Caco-2 (cell line): Measurements from ENCODE around the gene WIPF3. TPM values are rescaled to one million over a fixed set of nuclear protein-coding genes. Genes with fewer than 3 reads are reported as not detected.
A peak's percentile ranks its signal among the peaks of the same experiment; 100 is the strongest.

ENCODE experiments used
- BruUV-seq: library from RNA; stranded (reverse); fragments of 400-500 nt; replicated peaks from 2 replicates; lab custom pipeline; 2021; lab: Mats Ljungman, UMichigan
- CTCF ChIA-PET: fragments of 300-600 bp; sonication (Branson Sonifier 250); formaldehyde crosslinking; loops from one replicate; lab custom pipeline; 2022; ENCODE audit warnings: antibody characterized with exemption; lab: Charles Lee
- POLR2A ChIA-PET: fragments of 300-600 bp; sonication (Branson Sonifier 250); formaldehyde crosslinking; loops from one replicate; lab custom pipeline; 2022; ENCODE audit warnings: antibody characterized with exemption; lab: Charles Lee
- DNase-seq, 2 experiments: peaks; one replicate each; pipeline versions ENCODE4 v3.0.0 to v3.0.0-alpha.2; 2020 to 2022
- H3K27me3 ChIP-seq: replicated peaks from 2 replicates; pipeline ENCODE4 v1.6.0; 2011; ENCODE audit warnings: low read length; ENCODE audit not compliant: control insufficient read depth, insufficient read depth
- H3K36me3 ChIP-seq: 2 replicates; pipeline ENCODE4 v1.5.1; 2011; ENCODE audit warnings: low read length; ENCODE audit not compliant: control insufficient read depth, insufficient read depth
- H3K4me1 ChIP-seq: fragments of 250-450 bp; sonication (Bioruptor Pico); 2 replicates; pipeline ENCODE4 v1.5.1; 2020; ENCODE audit warnings: mild to moderate bottlenecking
- H3K4me3 ChIP-seq: 2 replicates; pipeline ENCODE4 v1.5.1; 2011; ENCODE audit warnings: low read depth, mild to moderate bottlenecking, control low read depth, low read length
- H3K9me3 ChIP-seq: fragments of 250-450 bp; sonication (Bioruptor Pico); 2 replicates; pipeline ENCODE4 v1.5.1; 2020; ENCODE audit warnings: mild to moderate bottlenecking, moderate library complexity
- H3K27ac Mint-ChIP-seq: one replicate; pipeline ENCODE4 v1.8.0; 2022; ENCODE audit warnings: mixed read lengths; ENCODE audit not compliant: unreplicated experiment
- H3K27me3 Mint-ChIP-seq: one replicate; pipeline ENCODE4 v1.8.0; 2022; ENCODE audit warnings: mixed read lengths; ENCODE audit not compliant: insufficient read depth, unreplicated experiment
- H3K36me3 Mint-ChIP-seq: one replicate; pipeline ENCODE4 v1.8.0; 2022; ENCODE audit warnings: mild to moderate bottlenecking, mixed read lengths; ENCODE audit not compliant: insufficient read depth, unreplicated experiment
- H3K4me1 Mint-ChIP-seq: one replicate; pipeline ENCODE4 v1.8.0; 2022; ENCODE audit warnings: low read depth, mixed read lengths; ENCODE audit not compliant: unreplicated experiment
- H3K4me3 Mint-ChIP-seq: one replicate; pipeline ENCODE4 v1.8.0; 2022; ENCODE audit warnings: mild to moderate bottlenecking, moderate library complexity, mixed read lengths; ENCODE audit not compliant: unreplicated experiment
- H3K9me3 Mint-ChIP-seq: one replicate; pipeline ENCODE4 v1.8.0; 2022; ENCODE audit warnings: mixed read lengths; ENCODE audit not compliant: unreplicated experiment
- CTCF ChIP-seq, 2 experiments: fragments of 200-600 bp in 1 of 2; IDR thresholded peaks; 1 replicate in 1 of 2; 2 replicates in 1 of 2; pipeline versions ENCODE4 v1.5.1 to v1.8.0; 2011 to 2022; ENCODE audit warnings: antibody characterized with exemption in 1 of 2, control low read depth in 1 of 2, inconsistent platforms in 1 of 2, low read depth in 1 of 2, low read length in 1 of 2, mild to moderate bottlenecking in 1 of 2, moderate library complexity in 1 of 2; ENCODE audit not compliant: insufficient read depth in 1 of 2, severe bottlenecking in 1 of 2, unreplicated experiment in 1 of 2
- intact Hi-C: fragments of 100-400 bp; cut with micrococcal nuclease; formaldehyde crosslinking; loops from one replicate; pipeline ENCODE4 v1.10.0; 2022; ENCODE audit not compliant: unreplicated experiment
- total RNA-seq: library from RNA; stranded (reverse); gene quantifications from 2 replicates; pipeline ENCODE4 v1.2.3, GENCODE V29; 2022

Gene WIPF3
- total RNA-seq, 1 experiment from 2014 or later: 1.2 TPM

GRCh38 chr7:29764227-29764626, 42.1 kb upstream of the WIPF3 start:
- peak; percentile 47 to 49 for DNase-seq
- no TSS peak for BruUV-seq
- peaks cover 4% of the 10 kb centered on the region for H3K27me3 Mint-ChIP-seq
- intact Hi-C loops: loop anchor here (2.0 to 5.0 kb wide), 2 partner anchors 51 to 158 kb away; no protein-coding TSS in a partner anchor
- H3K27ac Mint-ChIP-seq: no peak overlapping the region
- H3K4me1 Mint-ChIP-seq: peaks cover 13% of the 10 kb centered on the region
- no peaks in the 10 kb centered on the region for H3K4me1 ChIP-seq
- H3K4me3 ChIP-seq: no peak overlapping the region
- no peaks in the 10 kb centered on the region for H3K36me3 Mint-ChIP-seq
- peak in 1 of 2 experiments; percentile 49 for TF ChIP-seq CTCF (IDR thresholded peaks at IDR 0.05; ENCODE audit: insufficient read depth in 1 of 2, low read depth in 1 of 2, low read length in 1 of 2, severe bottlenecking in 1 of 2, unreplicated experiment in 1 of 2)
- no peaks in the 10 kb centered on the region for H3K9me3 ChIP-seq
- H3K4me3 Mint-ChIP-seq: no peak overlapping the region
- H3K9me3 Mint-ChIP-seq: no peaks in the 10 kb centered on the region
- POLR2A ChIA-PET: no interaction called here
- CTCF ChIA-PET: interaction anchor here (1.0 kb wide), 1 partner anchor 157 kb away, joined by 11 read pairs; no protein-coding TSS in a partner anchor
- H3K27me3 ChIP-seq: no peaks in the 10 kb centered on the region
- H3K36me3 ChIP-seq: no peaks in the 10 kb centered on the region

GRCh38 chr7:29765490-29765889, 40.8 kb upstream of the WIPF3 start:
- no peak overlapping the region for H3K4me3 ChIP-seq
- no peak overlapping the region for H3K27ac Mint-ChIP-seq
- no peak overlapping the region for H3K4me3 Mint-ChIP-seq
- H3K4me1 ChIP-seq: no peaks in the 10 kb centered on the region
- H3K27me3 Mint-ChIP-seq: peaks cover 8% of the 10 kb centered on the region
- no peaks in the 10 kb centered on the region for H3K9me3 ChIP-seq
- BruUV-seq: no TSS peak
- POLR2A ChIA-PET: no interaction called here
- H3K4me1 Mint-ChIP-seq: peaks cover 13% of the 10 kb centered on the region
- H3K36me3 Mint-ChIP-seq: no peaks in the 10 kb centered on the region
- DNase-seq: no peak
- H3K9me3 Mint-ChIP-seq: no peaks in the 10 kb centered on the region
- intact Hi-C loops: loop anchor here (2.0 kb wide), 1 partner anchor 49 kb away; no protein-coding TSS in a partner anchor
- CTCF ChIA-PET: interaction anchor here (1.4 kb wide), 1 partner anchor 18 kb away, joined by 3 read pairs; no protein-coding TSS in a partner anchor
- H3K27me3 ChIP-seq: no peaks in the 10 kb centered on the region
- TF ChIP-seq CTCF (IDR thresholded peaks at IDR 0.05; ENCODE audit: insufficient read depth in 1 of 2, low read depth in 1 of 2, low read length in 1 of 2, severe bottlenecking in 1 of 2, unreplicated experiment in 1 of 2): no peak
- no peaks in the 10 kb centered on the region for H3K36me3 ChIP-seq

GRCh38 chr7:29770371-29770770, 35.9 kb upstream of the WIPF3 start:
- H3K4me1 Mint-ChIP-seq: peaks cover 10% of the 10 kb centered on the region
- Histone ChIP-seq H3K9me3 (no peaks in the 10 kb centered on the region), H3K27me3 (no peaks in the 10 kb centered on the region; the same call in 1 of the 2 replicates), H3K4me3 (no peak overlapping the region), H3K36me3 (no peaks in the 10 kb centered on the region), H3K4me1 (no peaks in the 10 kb centered on the region)
- no TSS peak for BruUV-seq
- no peak overlapping the region for H3K27ac Mint-ChIP-seq
- H3K4me3 Mint-ChIP-seq: no peak overlapping the region
- H3K27me3 Mint-ChIP-seq: peaks cover 18% of the 10 kb centered on the region
- no peaks in the 10 kb centered on the region for H3K9me3 Mint-ChIP-seq
- ChIA-PET POLR2A (no interaction called here), CTCF (no interaction called here)
- DNase-seq: no peak
- no peaks in the 10 kb centered on the region for H3K36me3 Mint-ChIP-seq
- intact Hi-C loops: no loop called here
- TF ChIP-seq CTCF (IDR thresholded peaks at IDR 0.05; ENCODE audit: insufficient read depth in 1 of 2, low read depth in 1 of 2, low read length in 1 of 2, severe bottlenecking in 1 of 2, unreplicated experiment in 1 of 2): no peak
